Astrocyte of the cerebellum (primary cell): Measurements from ENCODE around the gene PUS3.

Source experiments
- DNase-seq: peaks from one replicate; pipeline ENCODE4 v3.0.0-alpha.2; 2011; ENCODE audit warnings: low read depth
- H3K4me3 ChIP-seq: 2 replicates; pipeline ENCODE4 v1.5.1; 2011; ENCODE audit warnings: mild to moderate bottlenecking, low read depth, low read length, moderate library complexity
- in situ Hi-C: cut with HindIII; loops from 2 replicates; pipeline ENCODE4 v1.10.0; 2017; ENCODE audit warnings: low sequenced_read_pairs
- TF ChIP-seq, protein P1 (sequence below): IDR thresholded peaks from 2 replicates; pipeline ENCODE4 v1.5.1; 2012; ENCODE audit warnings: low read length, low read depth, moderate library complexity, mild to moderate bottlenecking; ENCODE audit errors: missing control alignments

The PUS3 gene

GRCh38 chr11:125910226-125910849, 7.3 kb upstream of the PUS3 start:
- no peak overlapping the region for H3K4me3 ChIP-seq
- DNase-seq: no peak
- in situ Hi-C loops: no loop called here
- TF ChIP-seq, protein P1, sequence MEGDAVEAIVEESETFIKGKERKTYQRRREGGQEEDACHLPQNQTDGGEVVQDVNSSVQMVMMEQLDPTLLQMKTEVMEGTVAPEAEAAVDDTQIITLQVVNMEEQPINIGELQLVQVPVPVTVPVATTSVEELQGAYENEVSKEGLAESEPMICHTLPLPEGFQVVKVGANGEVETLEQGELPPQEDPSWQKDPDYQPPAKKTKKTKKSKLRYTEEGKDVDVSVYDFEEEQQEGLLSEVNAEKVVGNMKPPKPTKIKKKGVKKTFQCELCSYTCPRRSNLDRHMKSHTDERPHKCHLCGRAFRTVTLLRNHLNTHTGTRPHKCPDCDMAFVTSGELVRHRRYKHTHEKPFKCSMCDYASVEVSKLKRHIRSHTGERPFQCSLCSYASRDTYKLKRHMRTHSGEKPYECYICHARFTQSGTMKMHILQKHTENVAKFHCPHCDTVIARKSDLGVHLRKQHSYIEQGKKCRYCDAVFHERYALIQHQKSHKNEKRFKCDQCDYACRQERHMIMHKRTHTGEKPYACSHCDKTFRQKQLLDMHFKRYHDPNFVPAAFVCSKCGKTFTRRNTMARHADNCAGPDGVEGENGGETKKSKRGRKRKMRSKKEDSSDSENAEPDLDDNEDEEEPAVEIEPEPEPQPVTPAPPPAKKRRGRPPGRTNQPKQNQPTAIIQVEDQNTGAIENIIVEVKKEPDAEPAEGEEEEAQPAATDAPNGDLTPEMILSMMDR: no peak

DNA sequence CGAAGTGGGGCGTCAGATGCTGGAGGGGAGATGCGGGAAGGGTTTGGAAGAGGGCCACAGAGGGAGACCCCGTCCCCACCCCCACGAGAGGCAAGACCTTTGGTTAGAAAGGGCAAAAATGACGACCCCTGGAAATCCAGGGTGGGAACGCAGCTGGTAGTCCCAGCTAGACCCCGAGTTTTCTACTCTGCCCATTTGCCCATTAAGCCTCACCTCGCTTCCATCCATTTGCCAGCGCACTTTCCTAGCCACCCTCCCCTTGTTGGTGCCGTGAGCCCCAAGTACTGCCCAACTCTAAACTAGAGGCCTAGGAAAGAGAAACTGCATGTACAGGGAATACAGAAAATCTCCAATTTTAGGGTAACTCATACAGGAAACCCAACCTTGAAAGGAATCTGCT, 1.7 kb upstream of the PUS3 start:
- in situ Hi-C loops: no loop called here
- DNase-seq: no peak
- TF ChIP-seq, protein P1: no peak
- peak overlapping the region; percentile 12 for H3K4me3 ChIP-seq

DNA sequence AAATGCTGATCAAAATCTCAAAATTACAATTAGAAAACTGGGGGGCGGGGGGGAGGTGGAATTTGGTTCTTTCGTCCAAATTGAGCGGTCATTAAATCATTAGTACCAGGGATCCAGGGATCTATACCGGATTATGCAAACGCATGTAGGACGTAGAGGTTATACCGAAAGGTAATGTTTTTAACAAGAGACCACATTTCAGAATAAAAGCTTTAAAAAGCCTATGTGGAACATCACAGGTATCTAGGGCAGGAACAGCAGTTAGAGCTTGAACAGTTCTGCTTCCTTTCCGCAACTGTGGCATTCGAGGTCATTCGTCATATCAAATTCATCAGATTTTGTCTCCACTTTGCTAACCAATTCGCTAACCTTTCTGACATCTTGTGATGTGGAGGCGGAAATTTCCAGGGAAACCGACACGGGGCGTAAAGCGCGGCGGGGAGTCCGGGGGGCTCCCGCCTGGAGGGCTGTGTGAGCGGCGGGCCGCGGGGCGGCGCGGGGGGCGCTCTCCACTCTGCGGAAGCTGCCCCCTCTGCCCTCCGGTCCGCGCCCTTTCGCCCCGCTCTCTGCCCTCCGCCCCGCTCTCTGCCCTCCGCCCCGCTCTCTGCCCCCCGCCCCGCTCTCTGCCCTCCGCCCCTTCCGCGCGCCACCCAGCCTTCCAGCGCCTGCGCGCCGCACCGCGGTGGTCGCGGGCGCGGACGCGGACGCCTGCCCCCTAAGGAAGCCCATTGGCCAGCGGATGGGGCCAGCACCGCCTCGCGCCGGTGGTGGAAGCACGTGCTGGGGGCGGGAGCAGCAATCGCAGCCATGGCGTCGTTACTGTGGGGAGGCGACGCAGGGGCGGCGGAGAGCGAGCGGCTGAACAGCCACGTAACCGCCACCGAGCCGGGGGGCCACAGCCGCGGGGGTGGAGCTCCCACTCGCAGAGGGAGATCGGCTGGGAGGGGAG, 979 bp upstream of the PUS3 start, which contains the start of gene DDX25:
Gene DDX25 (plus strand): TSS at position 798 of the 949 bp plus-strand sequence. CDS start 10 bp downstream, at position 808.
- H3K4me3 ChIP-seq: peak within 1 kb of the TSS; percentile 88
- TF ChIP-seq, protein P1: no peak
- in situ Hi-C loops: no loop called here
- DNase-seq: no peak

- TF ChIP-seq, protein P1: no peak
- in situ Hi-C loops: no loop called here
- peak overlapping the region; percentile 88 for H3K4me3 ChIP-seq
Measured at GRCh38 chr11:125902277-125902926, 604 bp downstream of the PUS3 start.

GRCh38 chr11:125901872-125902271, 1.1 kb downstream of the PUS3 start:
- no peak overlapping the region for H3K4me3 ChIP-seq
- TF ChIP-seq, protein P1: no peak
- no peak for DNase-seq
- in situ Hi-C loops: no loop called here

More at GRCh38 chr11:125902277-125902926, 604 bp downstream of the PUS3 start:
- DNase-seq: no peak

GRCh38 chr11:125892994-125893393, 10.0 kb downstream of the PUS3 start:
- no peak overlapping the region for H3K4me3 ChIP-seq
- in situ Hi-C loops: loop anchor here (10.0 kb wide), 1 partner anchor 268 kb away; the partner anchor contains the start of gene CHEK1
- TF ChIP-seq, protein P1: no peak

More at GRCh38 chr11:125892994-125893393, 10.0 kb downstream of the PUS3 start:
- DNase-seq: no peak
